GM20431 (cell line): ENCODE results near the gene SERTM2.
"Not testable (repeated sequence)": the region's sequence is repeated elsewhere in the genome, so short reads cannot be mapped to it uniquely, and the experiment has no call there.

ENCODE experiments used
- in situ Hi-C: fragments of 300-500 bp; cut with MseI, MboI; formaldehyde crosslinking; loops from one replicate; pipeline ENCODE4 v1.15.0; 2020; ENCODE audit warnings: low sequenced_read_pairs; ENCODE audit not compliant: unreplicated experiment

The SERTM2 gene

DNA sequence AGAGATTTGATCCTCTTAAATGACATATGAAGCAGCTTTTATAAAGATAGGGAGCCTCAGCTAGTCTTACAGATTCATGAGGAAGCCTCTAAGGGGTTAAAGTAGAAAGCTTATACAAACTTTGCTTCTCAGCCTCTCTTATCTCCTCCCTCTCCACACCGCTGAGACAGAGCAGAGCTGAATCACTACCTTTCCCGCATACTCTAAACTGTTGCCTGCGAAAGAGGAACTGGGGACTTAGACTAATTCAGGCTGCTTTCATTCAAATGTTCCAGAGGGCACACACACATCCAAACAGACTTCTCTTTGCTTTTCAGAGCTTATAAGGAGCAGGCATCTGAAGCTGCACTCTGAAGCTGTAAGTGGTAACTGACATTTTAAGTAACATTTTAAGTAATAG, at the start of gene SERTM2:
Gene SERTM2, plus strand, starts transcription at position 169 of the 400 bp plus-strand sequence. CDS start 7,213 bp downstream, outside the sequence.
- in situ Hi-C loops: no loop called here

DNA sequence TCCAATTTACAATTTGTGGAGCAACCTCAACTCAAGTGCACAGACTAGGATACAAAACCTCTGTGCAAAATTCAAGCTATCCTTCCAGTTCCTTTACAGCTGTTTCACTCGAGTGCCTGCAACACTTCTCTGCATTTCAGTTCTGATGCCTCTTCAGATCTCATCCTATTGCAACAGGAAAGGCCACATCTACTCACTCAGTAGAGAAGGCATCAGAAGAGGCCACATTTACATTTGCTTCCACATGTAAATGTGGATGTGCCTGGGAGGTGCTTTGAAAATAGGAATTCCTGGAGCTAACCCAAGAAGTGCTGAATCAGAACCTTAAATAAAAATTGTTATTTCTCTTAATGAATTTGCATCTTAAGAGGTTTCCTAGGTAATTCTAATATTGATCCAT, 45.8 kb upstream of the SERTM2 start:
- in situ Hi-C loops: no loop called here

DNA sequence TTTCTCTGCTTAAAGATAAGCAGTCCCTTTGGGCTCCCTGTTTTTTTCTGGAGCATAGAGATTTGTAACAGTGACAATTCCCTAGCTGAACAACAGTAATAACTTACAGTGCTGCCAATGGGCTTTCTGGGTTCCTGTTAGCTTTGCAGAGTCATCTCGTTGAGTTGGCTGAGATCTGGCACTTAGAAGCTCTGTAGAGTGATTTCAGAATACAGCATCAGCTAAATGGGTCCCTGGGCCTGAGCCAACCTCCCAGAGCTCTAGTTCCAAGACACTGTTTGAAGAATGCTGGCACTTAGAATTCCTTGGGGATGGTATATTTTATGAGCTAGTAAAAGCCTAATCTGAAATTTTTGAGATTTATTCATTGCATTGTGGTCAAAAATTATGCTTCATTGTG, 43.5 kb upstream of the SERTM2 start:
- in situ Hi-C loops: no loop called here

DNA sequence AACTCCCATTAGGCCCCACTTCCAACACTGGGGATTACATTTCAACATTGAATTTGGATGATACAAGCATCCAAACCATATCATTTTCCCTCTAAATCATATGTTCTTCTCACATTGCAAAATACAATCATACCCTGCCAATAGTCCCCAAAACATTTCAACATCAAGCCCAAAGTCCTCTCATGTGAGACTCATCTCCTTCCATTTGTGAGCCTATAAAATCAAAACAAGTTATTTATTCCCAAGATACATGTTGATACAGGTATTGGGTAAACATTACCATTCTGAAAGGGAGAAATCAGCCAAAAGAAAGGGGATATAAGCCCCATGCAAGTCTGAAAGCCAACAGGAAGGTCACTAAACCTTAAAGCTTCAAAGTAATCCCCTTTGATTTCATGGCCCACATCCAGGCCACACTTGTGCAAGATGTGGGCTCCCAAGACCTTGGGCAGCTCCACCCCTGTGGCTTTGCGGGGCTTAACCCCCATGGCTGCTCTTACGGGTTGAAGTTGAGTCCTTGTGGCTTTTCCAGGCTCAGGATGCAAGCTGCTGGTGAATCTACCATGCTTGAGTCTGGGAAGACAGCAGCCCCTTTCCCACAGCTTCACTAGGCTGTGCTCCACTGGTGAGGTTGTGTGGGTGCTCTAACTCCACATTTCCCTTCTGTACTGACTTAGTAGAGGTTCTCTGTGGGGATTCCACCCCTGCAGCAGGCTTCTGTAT, 40.6 kb upstream of the SERTM2 start:
- in situ Hi-C loops: no loop called here

DNA sequence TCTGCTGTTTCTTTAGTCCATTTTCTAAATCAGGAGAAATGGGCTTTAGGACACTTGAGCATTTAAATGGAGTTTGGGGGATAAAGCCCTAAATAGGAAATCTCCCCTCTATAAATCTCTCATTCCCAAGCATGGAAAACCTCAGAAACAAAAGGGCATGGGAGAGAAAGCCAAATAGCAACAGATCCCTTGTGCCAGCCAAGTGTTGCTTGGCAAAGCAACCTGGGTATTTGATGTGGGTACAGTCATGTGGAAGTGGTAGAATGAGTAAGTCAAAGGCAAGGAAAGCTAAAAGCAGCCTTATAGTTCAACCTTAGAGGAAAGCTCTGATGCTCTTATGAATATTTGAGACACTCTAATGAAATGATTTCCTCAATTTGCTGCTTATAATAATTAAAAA, 29.5 kb upstream of the SERTM2 start:
- in situ Hi-C loops: no loop called here

DNA sequence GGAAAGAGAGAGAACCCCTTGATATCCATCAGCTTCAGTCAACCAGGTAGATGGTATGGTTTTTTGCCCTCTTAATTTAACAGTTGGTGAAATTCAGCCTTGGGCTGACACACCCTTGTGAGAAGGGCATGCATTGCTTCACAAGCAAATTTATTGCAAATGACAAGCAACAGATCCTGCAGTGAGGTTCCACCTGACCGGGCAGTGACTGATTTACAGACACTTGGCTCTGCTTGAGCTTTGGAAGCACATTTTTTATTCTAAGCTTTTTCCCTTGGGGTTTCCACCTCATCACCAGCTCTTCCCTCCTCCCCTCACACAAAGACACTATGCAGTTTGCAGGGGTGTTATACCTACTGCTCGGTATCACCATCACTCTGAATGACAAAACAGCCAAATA, 28.3 kb upstream of the SERTM2 start:
- in situ Hi-C loops: no loop called here

DNA sequence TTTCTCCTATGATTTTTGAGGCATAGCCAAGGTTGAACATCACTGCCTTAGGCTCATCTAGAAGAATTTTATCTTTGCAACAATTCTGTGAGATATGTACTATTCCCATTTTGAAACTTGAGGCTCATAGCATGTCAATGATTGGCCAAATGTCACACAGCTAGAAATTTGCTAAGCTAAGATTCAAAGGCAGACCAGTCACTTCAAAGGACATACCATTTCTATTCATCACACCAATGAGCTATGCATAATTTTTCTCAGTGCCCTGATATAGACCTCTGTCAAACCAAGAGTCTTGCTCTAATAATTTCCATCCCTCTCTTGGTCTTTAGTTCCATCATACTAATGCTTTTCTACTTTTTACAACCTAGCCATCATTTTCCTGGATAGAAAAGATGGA, 27.6 kb upstream of the SERTM2 start:
- in situ Hi-C loops: no loop called here

DNA sequence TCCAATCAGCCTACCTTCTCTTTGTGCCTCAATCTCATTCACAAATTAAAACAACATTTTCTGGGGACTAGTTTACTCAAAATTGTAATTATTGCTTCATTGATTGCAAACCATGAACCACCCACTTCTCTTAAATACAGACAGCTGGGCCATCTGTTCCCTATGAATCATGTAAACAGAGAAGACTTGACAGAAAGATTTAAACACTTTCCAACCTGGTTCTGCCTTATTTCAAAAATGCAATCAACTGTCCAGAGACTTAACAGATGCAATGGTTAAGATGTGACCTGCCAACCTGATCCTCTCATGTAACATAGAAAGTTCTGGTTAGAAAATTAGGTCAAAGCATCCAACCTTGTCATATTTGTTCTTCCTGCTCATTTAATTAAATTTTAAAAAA, 20.8 kb upstream of the SERTM2 start:
- in situ Hi-C loops: no loop called here

DNA sequence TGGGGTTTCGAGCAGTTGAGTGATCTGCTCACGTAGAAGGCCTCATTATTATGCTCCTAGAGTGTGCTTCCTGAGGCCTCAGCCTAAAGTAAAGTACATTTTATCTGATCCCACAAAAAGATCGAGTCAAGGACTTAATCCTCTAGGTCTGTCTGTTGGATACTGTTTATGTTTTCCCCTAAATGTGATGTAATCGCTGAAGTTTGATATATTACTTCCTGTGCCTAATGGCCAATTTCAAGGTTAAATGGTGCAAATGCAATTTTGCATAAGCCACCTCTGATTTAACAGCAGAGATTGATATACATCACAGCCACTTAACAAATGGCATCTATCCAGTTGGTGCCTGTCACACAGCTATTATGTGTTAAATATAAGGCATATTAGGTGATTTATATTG, 19.4 kb upstream of the SERTM2 start:
- in situ Hi-C loops: no loop called here

DNA sequence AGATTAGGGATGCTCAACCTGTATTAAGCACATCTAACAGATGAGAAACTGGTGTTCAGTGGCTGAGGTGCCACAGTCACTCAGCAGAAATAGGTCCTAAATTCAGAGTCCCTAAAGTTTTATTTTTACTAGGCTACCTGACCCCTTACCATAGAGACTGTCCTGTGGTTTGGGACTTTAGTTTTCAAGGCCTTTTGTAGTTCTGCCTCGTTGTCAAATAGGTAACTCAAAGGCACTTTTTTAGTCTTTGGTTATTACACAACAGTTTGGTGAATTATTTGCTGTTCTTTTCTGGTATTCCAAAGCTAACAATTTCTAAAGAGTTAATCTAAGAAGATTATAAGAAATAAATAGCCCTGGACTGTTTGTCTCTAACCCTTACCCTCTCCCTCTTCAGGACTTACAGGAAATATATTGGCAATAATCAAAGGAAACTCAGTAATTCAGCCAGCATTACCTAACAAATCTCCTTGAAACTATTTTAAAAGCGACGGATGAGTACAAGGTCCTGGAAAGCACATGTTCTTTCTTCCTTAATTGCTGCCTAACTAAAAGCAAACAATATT, 12.8 kb upstream of the SERTM2 start:
- in situ Hi-C loops: no loop called here

DNA sequence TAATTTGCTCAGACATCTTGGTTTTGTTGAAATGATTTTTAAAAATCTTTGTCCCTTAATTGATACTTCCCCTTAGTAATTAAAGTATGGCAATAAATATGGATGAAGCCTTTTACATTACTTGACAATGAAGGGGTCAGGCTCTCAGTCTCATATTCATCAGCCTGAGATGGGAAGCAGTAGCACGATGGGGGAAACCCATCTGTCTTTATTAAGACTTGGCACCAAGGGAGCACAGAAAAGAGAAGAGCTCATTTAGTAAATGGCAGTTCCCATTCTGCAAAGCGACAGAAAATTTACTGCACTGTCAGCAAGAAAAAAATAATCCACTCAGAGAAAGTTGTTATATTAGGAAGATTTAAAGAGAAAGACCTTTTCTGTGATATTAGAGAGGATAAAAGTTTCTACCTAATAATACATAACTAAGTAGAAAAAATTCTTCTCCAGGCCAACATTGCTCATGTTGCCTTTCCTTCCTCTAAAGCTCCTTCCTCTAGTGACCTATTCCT, 7.9 kb upstream of the SERTM2 start:
- in situ Hi-C loops: no loop called here

DNA sequence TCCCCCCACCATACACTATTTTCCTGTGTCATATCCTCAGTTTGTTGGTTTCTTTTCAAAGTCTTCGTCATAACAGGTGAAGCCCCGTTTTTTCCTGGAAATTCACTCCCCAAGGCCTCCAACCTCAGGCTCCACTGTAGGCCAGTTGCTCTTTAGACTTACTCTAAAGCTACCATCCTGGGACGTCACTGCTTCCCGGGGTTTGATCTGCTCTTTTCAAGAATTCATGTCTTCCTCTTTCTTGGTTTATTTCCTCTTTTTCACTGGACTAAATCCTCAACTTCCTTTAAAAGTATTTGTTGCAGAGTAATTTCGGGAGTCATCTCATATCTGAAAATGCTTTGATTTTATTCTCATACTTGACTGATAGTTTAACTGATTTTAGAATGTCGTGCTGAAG, 6.5 kb upstream of the SERTM2 start:
- in situ Hi-C loops: no loop called here

DNA sequence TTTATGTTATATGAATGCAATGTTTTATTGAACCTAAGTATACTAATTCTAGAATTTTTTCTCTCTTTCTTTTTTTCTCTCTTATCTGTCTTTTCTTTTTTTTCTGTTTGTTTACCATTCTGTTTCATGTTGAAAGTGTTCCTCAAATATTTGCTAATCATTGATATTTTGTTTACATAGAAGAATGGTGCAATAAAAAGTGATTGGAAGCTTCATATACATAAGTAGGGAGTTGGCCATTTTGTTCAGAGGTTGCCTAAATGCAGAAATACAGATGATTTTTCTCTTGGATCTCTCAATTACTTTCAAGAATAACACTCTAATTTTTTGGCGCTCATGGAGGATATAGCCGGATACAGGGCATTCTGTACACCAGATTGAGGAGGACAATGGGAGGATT, 5.7 kb upstream of the SERTM2 start:
- in situ Hi-C loops: no loop called here

DNA sequence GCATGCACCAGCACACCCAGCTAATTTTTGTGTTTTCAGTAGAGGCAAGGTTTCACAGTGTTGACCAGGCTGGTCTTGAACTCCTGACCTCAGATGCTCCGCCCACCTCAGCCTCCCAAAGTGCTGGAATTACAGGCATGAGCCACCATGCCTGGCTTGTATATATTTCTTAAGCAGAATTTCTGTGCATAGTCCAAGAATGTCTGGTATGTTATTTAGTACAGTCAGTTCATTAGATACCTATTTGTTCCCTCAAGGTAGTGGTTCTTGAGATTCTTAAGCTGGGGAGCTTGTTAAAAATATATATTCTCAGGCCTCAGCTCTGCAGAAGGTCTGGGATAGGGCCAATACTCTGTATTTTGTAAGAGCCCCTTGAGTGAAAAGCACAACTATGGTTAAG, 4.6 kb upstream of the SERTM2 start:
- in situ Hi-C loops: no loop called here

DNA sequence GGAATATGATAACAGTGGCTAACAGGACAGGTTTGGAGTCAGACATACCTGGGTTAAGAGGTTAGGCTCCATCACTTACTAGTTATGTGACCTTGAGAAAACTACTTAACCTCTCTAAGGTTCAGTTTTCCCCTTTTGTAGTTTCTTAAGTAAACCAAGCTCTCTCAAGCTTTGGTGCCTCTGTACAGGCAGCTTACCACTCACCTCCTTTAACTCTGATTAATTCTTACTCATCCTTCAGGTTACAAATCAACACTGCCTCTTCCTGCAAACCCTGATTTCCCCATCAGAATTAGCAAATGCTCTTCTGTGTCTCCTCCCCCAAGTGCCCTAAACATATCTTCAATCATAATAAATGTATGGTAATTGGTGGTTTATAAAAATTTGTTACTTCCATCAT, 3.5 kb upstream of the SERTM2 start:
- in situ Hi-C loops: no loop called here

DNA sequence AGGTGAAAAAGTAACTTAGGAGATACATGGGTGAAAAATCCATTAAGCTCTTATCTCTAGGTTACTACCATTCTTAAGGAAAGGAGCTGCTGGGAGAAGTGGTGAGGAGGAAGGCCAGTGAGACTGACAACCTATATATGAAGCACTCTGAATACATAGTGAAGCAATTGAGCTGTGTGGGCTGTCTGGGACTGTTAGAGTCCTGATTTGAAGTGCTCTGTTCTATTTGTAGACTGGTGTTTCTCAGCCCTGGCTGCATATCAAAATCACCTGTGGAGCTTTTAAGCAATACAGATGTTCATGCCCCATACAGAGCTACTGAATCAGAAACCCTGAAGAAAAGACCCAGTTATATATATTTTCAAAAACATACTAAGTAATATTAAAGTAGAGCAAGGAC, 3.9 kb downstream of the SERTM2 start:
- in situ Hi-C loops: no loop called here

DNA sequence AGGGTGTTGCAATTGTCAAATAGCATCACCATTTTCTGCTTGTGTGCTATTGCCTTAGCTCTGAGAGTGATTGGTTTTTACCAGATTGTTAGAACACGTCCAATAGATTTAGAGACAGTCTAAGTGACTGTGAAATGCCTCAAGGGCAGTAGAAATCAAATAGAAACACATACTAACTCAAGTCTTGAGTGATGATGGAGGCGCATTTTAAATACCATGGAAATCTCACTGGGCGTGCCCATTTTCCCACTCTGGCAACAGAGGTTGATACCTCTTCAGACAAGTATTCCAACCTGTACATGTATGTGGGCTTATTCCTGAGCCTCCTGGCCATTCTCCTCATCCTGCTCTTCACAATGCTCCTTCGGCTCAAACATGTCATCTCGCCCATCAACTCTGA, 7.2 kb downstream of the SERTM2 start:
- in situ Hi-C loops: no loop called here

DNA sequence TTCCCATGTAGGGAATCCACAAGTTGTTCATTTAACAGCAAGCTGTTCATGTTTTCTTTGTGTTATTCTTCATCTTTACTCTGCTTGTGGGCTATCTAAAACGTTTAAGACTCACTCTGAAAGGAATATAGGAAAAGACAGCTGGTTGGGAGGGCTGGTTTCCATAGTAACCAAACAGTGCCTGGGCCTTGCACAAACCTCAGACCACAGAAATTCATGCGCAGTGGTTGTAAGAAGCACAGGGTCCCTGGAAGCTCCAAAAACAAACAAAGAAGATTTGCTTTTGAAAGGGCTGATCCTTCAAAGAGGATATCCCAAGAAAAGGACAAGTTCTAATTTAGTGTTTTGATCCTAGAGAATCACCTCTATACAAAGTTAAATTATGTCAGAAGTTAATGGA, 7.8 kb downstream of the SERTM2 start:
- in situ Hi-C loops: no loop called here

DNA sequence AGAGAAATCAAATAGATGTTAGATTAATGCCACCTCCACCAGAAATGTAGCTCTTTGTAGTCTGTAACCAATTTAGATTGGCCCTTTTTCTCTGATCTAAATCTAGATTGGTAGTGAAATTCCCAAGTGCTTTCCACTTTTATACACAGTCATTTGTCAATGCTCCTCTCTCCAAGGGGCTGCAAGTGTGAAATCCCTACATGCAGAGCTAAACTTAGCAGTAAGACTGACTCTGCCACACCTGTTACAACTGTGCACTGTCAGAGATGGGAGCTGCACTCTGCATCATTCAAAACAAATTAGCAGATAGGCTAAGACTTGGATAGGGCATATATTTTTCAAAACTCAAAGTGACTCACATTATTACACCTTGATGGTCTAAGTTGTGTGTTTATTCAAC, 9.1 kb downstream of the SERTM2 start:
- in situ Hi-C loops: no loop called here

DNA sequence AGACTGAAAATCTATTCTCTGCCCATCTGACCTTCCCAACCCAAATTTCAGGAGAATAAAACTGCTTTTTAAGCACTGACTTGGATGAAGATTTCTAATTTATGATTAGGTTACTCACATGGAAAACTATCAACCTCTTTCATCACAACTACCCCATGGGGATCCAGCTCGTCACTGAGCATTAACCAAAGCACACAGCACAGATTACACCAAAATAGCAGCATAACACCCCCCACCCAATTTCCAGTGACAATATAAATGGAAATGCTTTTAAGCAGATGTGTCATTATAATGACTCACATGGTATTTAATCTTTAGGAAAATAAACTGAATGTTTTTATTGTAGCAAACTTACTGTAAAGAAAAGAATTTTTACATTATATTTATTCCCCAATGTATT, 9.7 kb downstream of the SERTM2 start:
- in situ Hi-C loops: no loop called here

DNA sequence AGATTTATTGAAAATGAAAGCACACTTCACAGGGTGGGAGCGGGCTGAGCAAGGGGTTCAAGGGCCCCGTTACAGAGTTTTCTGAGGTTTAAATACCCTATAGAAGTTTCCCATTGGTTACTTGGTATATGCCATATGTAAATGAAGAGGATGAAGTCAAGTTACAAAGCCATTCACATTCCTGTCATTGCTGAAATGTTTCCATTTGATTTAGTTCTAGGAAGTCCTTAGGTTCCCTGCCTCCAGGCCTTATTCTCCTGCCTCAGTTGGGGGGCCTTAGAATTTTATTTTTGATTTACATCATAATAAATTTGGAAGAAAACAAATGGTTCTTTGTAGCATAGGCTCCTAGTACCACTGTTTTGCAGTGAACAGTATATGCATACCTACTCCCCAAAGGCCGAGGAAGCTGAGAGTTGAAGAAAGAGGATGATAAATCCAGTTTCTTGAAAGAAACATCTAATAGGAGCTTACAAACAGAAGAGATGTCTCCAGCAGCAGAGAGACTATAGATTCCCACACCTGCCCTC, 31.8 kb downstream of the SERTM2 start:
- in situ Hi-C loops: no loop called here

DNA sequence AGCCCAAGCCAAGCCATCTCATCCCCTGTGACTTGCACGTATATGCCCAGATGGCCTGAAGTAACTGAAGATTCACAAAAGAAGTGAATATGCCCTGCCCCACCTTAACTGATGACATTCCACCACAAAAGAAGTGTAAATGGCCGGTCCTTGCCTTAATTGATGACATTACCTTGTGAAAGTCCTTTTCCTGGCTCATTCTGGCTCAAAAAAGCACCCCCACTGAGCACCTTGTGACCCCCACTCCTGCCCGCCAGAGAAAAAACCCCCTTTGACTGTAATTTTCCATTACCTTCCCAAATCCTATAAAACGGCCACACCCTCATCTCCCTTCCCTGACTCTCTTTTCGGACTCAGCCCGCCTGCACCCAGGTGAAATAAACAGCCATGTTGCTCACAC, 37.8 kb downstream of the SERTM2 start:
- in situ Hi-C loops: not testable (repeated sequence)
